ENCODE results near the gene CRISP3.
"Not testable (repeated sequence)": the region's sequence is repeated elsewhere in the genome, so short reads cannot be mapped to it uniquely, and the experiment has no call there.

Gene CRISP3

GRCh38 chr6:49744259-49744658, at the start of gene CRISP3:
Gene CRISP3, minus strand, starts transcription at chr6:49744388. Its CDS starts 21 bp downstream, at chr6:49744367.
- no peak for DNase-seq

GRCh38 chr6:49790341-49790740, 46.2 kb upstream of the CRISP3 start:
- DNase-seq: no peak

GRCh38 chr6:49787176-49787575, 43.0 kb upstream of the CRISP3 start, which contains the start of gene PGK2:
Gene PGK2, minus strand, starts transcription at chr6:49787285. Its CDS starts 98 bp downstream, at chr6:49787187.
- DNase-seq: no peak

- no peak for DNase-seq
Measured at GRCh38 chr6:49784272-49784671, 40.1 kb upstream of the CRISP3 start.

- no peak for DNase-seq
Measured at GRCh38 chr6:49782725-49783124, 38.5 kb upstream of the CRISP3 start.

GRCh38 chr6:49782293-49782692, 38.1 kb upstream of the CRISP3 start:
- no peak for DNase-seq

GRCh38 chr6:49776444-49776843, 32.3 kb upstream of the CRISP3 start:
- no peak for DNase-seq

GRCh38 chr6:49775043-49775442, 30.9 kb upstream of the CRISP3 start:
- no peak for DNase-seq

GRCh38 chr6:49772285-49772684, 28.1 kb upstream of the CRISP3 start:
- DNase-seq: no peak

- no peak for DNase-seq
Measured at GRCh38 chr6:49766762-49767161, 22.6 kb upstream of the CRISP3 start.

GRCh38 chr6:49764571-49765236, 20.5 kb upstream of the CRISP3 start:
- no peak for DNase-seq

GRCh38 chr6:49743429-49743828, 759 bp downstream of the CRISP3 start:
- no peak for DNase-seq

- no peak for DNase-seq
Measured at GRCh38 chr6:49739423-49739822, 4.8 kb downstream of the CRISP3 start.

GRCh38 chr6:49736017-49736508, 8.1 kb downstream of the CRISP3 start:
- no peak for DNase-seq

GRCh38 chr6:49733680-49734079, 10.5 kb downstream of the CRISP3 start:
- no peak for DNase-seq

- no peak for DNase-seq
Measured at GRCh38 chr6:49732781-49733180, 11.4 kb downstream of the CRISP3 start.

- DNase-seq: no peak
Measured at GRCh38 chr6:49730251-49730650, 13.9 kb downstream of the CRISP3 start.

GRCh38 chr6:49723917-49724316, 20.3 kb downstream of the CRISP3 start:
- DNase-seq: not testable (repeated sequence)

- no peak for DNase-seq
Measured at GRCh38 chr6:49721297-49721696, 22.9 kb downstream of the CRISP3 start.

GRCh38 chr6:49720372-49720771, 23.8 kb downstream of the CRISP3 start:
- no peak for DNase-seq

GRCh38 chr6:49713346-49713745, 30.8 kb downstream of the CRISP3 start, which contains the start of gene CRISP2:
Gene CRISP2, minus strand, starts transcription at chr6:49713543. Its CDS starts 4,347 bp downstream, at chr6:49709196.
- DNase-seq: no peak

GRCh38 chr6:49698478-49698877, 45.7 kb downstream of the CRISP3 start:
- DNase-seq: no peak

- DNase-seq: no peak
Measured at GRCh38 chr6:49693512-49693911, 50.7 kb downstream of the CRISP3 start.

- DNase-seq: no peak
Measured at GRCh38 chr6:49692534-49692933, 51.7 kb downstream of the CRISP3 start.

Data from NCI-H446 (cell line).